GM18951 (cell line): ENCODE measurements around the gene SGIP1.
"Not testable (repeated sequence)": the region's sequence is repeated elsewhere in the genome, so short reads cannot be mapped to it uniquely, and the experiment has no call there.

ENCODE experiments used
- POLR2A ChIP-seq: IDR thresholded peaks from 4 replicates; pipeline ENCODE4 v1.6.1; 2011; ENCODE audit warnings: mild to moderate bottlenecking; ENCODE audit not compliant: insufficient read length, insufficient read depth; ENCODE audit errors: extremely low read depth
- in situ Hi-C: fragments of 300-500 bp; cut with MboI; formaldehyde crosslinking; loops from one replicate; pipeline ENCODE4 v1.12.0; 2022; ENCODE audit warnings: low sequenced_read_pairs, mixed read lengths, inconsistent platforms; ENCODE audit not compliant: unreplicated experiment

SGIP1 gene

DNA sequence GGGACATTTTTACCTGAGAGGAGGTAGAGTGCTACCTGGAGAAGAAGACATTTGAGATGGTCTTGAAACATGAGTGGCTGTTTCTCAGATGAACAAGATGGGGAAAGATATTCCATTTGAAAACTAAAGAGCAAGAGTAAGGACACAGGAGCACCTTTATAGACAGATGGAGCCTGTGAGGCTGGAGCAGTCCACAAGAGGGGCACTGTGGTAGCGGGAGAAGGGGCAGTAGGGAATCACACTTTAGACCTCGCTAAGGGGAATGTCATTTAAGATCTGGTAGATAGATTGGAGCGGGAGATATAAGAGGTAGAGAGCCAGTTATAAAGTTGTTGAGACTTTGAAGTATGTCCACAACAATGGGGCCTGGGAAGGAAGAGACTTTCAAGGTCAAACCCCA, 241.7 kb downstream of the SGIP1 start:
- in situ Hi-C loops, result no loop called here
- no peak for TF ChIP-seq POLR2A

DNA sequence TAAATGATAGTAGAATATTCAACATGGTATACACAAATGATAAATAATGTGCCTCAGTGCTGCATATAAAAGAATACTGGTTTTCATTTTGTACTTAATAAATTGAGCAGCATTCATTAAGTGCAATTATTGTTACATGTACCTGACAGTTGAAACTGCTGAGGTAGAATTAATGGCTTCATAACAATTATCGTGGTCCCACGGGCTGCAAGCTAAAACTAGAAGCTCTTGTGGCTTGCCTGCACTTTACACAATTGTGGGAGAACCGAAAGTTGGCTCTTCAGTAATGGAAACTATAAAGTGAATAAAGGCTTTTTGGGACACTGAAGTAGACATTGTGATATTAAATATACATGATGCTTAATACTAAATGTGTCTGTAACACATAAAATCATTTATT, 243.9 kb downstream of the SGIP1 start:
- no peak for TF ChIP-seq POLR2A
- in situ Hi-C loops, result no loop called here

DNA sequence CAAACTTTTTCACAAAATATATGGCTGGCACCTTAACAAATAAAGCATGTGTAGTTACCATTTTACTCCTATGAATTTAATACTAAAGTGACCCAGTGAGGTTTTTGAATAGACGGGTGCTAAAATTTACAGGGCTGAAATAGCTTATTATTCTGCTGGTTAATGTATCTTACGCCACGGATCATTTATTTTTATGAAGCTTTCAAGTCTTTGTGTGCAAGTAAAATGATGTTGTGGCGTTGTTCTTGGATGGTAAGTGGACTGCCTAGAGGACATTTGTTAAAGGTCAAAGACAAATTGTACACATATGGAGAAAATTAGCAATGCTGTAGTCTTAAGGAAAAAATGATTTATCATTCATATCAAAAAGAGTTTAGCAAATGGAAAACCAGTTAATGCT, 244.3 kb downstream of the SGIP1 start:
- in situ Hi-C loops, result no loop called here

DNA sequence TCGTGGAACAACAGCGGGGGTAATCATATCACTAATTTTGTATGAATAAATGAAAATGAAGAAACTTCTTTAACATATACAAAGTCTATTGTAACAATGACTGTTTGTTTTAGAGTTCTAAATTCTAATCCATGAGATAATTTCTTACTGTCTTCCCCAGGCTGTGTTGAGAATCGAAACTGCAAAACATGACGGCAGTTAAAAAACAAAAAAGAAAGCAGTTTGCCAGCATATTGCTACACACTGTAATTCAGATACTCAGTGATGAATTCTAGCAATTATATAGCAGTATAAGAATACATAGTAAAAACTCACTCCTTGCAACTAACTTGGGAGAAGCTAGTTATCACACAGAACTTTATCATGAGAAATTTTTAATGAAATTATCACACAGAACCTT, 245.0 kb downstream of the SGIP1 start:
- in situ Hi-C loops, result no loop called here
- TF ChIP-seq POLR2A, result no peak

More for the DNA sequence above, 244.3 kb downstream of the SGIP1 start:
- TF ChIP-seq POLR2A, result no peak

DNA sequence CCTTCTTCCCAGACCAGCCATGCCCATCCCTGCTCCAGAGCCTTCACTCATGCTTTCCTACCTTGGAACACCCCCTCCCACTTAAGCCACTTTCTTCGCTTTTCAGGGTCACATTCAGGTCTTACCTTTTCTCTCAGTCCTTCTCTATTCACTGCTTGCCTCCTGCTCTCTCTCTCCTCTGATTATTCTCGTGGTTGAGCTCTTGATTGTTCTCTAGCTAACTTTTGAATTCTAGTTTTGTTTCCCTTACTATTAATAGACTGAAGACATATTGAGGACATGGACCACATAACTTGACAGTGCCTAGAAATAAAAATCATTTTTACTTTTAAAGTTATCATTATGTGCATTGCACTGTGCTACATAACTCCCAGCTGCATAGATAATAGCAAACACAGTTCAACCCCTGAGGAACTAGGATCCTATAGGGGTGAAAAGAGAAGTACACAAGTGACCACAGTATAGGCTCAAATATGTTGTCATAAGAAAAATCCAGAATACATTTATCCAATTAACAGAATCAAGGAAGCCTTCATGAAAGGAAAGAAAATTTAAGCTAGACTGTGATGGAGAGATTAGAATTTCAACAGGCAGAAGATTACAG, 245.6 kb downstream of the SGIP1 start:
- TF ChIP-seq POLR2A, result no peak
- in situ Hi-C loops, result no loop called here

DNA sequence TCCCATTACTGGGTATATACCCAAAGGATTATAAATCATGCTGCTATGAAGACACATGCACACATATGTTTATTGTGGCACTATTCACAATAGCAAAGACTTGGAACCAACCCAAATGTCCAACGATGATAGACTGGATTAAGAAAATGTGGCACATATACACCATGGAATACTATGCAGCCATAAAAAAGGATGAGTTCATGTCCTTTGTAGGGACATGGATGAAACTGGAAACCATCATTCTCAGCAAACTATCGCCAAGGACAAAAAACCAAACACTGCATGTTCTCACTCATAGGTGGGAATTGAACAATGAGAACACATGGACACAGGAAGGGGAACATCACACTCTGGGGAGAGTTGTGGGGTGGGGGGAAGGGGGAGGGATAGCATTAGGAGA, 251.8 kb downstream of the SGIP1 start:
- in situ Hi-C loops, result not testable (repeated sequence)

DNA sequence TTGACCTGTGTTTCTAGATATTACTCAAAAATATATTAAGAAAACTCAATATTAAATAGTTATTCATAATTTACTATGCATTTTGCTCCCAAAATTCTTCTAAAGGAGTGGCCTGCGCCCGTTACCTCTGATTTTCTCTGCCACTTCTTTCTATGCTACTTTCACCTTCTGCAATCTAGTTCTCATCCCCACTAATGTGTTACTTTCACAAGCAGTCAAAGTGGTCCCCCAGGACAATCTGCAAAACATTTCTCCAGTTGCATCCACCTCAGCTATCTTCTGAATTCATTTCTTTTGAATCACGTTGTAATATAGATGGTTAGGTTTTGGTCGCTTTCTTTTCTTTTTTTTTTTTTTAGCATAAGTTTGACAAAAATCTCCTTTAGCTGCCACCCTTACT, 253.7 kb downstream of the SGIP1 start:
- TF ChIP-seq POLR2A, result no peak
- in situ Hi-C loops, result no loop called here

DNA sequence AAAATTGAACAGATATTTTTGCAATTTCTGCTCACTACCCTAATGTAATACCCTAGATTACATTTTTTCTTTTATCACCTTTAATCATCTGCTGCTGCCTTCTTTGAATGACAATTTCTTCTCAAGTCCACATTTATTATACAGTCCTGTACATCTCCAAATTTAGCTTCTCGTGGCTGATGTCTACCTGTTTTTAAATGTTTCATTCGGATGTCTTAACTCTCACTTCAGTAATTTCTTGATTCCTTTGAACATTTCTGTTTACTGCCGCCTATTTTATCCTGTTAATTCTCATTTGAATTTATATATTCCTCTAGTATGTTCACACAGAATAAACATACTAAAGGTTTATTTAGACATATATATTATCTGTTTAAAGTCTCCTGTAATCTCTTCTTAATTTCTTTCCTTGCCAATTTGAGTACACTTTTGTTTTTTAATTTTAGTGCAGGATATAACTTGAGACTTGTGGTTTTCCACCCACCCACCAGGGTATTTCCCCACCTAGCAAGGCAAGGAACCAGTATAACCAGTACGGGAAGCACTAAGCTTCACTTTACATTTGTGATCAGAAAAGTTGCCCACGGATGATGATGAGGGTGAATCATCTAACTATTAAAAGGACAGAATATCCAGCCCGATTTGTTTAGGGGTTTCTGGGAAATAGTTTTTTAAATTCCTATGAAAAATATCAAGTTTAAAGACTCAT, 254.4 kb downstream of the SGIP1 start:
- TF ChIP-seq POLR2A, result no peak
- in situ Hi-C loops, result no loop called here

DNA sequence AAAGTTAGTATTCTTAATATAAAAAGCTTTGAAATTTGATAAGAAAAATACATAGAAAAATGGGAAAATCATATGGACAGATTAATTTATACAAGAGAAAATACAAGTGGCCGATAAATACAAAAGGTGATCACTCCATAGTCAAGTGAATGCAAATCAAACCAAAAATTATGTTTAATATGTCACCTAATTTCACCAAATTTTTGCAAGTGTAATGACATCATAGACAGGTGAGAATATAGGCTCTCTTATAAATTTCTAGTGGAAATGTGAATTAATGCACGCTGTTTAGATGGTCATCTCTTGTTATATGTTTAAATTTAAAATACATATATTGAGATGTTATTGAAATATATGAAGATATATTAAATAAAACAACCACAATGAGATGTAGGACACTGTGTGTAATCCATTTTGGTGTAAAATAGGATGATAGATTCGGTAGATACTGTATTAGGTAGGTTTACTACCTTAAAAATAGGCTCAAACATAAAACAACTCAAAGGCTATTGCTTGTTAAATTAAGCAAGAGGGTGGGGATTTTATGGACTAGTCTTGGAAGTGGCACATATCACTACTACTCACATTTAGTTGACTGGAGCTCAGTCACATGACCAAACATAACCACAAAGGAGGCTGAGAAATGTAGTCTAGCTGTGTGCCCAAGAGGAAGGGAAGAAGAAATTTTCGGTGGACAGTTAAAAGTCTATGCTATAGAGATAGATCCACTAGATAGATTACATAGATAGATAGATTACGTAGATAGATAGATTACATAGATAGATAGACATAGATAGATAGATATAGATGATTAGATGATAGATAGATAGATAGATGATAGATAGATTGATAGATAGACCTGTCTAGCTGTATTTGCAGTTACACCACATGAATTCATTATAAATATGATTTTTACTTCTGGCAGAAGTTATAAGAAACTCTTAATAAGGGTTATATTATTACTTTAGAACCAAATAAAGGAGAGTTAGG, 258.0 kb downstream of the SGIP1 start:
- TF ChIP-seq POLR2A, result no peak
- in situ Hi-C loops, result no loop called here

DNA sequence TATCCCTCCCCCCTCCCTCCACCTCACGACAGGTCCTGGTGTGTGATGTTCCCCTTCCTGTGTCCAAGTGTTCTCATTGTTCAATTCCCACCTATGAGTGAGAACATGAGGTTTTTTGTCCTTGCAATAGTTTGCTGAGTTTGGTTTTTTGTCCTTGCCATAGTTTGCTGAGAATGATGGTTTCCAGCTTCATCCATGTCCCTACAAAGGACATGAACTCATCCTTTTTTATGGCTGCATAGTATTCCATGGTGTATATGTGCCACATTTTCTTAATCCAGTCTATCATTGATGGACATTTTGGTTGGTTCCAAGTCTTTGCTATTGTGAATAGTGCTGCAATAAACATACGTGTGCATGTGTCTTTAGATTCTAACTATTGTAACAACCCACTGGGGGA, 261.9 kb downstream of the SGIP1 start:
- in situ Hi-C loops, result not testable (repeated sequence)
